DOHH2 (cell line): Measurements from ENCODE around the gene CTSZ.

Experiments used
- CTCF ChIP-seq: fragments of 200-600 bp; sonication (generic); IDR thresholded peaks from one replicate; pipeline ENCODE4 v1.5.1; 2014; ENCODE audit warnings: antibody characterized with exemption, mild to moderate bottlenecking, low read depth, low read length; ENCODE audit not compliant: poor library complexity, severe bottlenecking
- EZH2phosphoT487 ChIP-seq: fragments of 200-600 bp; sonication (generic); IDR thresholded peaks from 2 replicates; pipeline ENCODE4 v1.6.1; 2017; ENCODE audit warnings: borderline replicate concordance, mild to moderate bottlenecking, antibody characterized with exemption, low read length, moderate library complexity, mixed read lengths

- TF ChIP-seq CTCF, result no peak
- TF ChIP-seq EZH2phosphoT487, result no peak
Measured at GRCh38 chr20:59025511-59025910, 18.5 kb upstream of the CTSZ start.
